Osteocyte (in vitro differentiated cells): ENCODE results near the gene COG7. TPM values are rescaled to one million over a fixed set of nuclear protein-coding genes. Genes with fewer than 3 reads are reported as not detected.

Experiments
- DNase-seq: peaks from one replicate; pipeline ENCODE4 v3.0.0; 2021; ENCODE audit warnings: mixed read lengths; ENCODE audit not compliant: unreplicated experiment; ENCODE audit errors: extremely low spot score
- H3K27ac Mint-ChIP-seq: one replicate; pipeline ENCODE4 v1.8.0; 2021; ENCODE audit warnings: mild to moderate bottlenecking, mixed read lengths; ENCODE audit not compliant: unreplicated experiment
- H3K27me3 Mint-ChIP-seq: one replicate; pipeline ENCODE4 v1.8.0; 2021; ENCODE audit warnings: mixed read lengths; ENCODE audit not compliant: unreplicated experiment
- H3K36me3 Mint-ChIP-seq: one replicate; pipeline ENCODE4 v1.8.0; 2021; ENCODE audit warnings: mixed read lengths; ENCODE audit not compliant: unreplicated experiment
- H3K4me1 Mint-ChIP-seq: one replicate; pipeline ENCODE4 v1.8.0; 2021; ENCODE audit warnings: mixed read lengths; ENCODE audit not compliant: unreplicated experiment
- H3K4me3 Mint-ChIP-seq: one replicate; pipeline ENCODE4 v1.8.0; 2021; ENCODE audit warnings: mild to moderate bottlenecking, moderate library complexity, mixed read lengths; ENCODE audit not compliant: unreplicated experiment
- H3K9me3 Mint-ChIP-seq: one replicate; pipeline ENCODE4 v1.8.0; 2021; ENCODE audit warnings: mixed read lengths; ENCODE audit not compliant: unreplicated experiment
- total RNA-seq: library from RNA; stranded (reverse); gene quantifications from 2 replicates; pipeline ENCODE4 v1.2.1, GENCODE V29; 2021
- TF ChIP-seq, protein P1 (sequence below): fragments of 200-600 bp; sonication (generic); IDR thresholded peaks from 2 replicates; pipeline ENCODE4 v1.5.0; 2021; ENCODE audit warnings: antibody characterized with exemption, mild to moderate bottlenecking, moderate library complexity

COG7 gene
- total RNA-seq, 1 donor from 2014 or later = 25.4 TPM

DNA sequence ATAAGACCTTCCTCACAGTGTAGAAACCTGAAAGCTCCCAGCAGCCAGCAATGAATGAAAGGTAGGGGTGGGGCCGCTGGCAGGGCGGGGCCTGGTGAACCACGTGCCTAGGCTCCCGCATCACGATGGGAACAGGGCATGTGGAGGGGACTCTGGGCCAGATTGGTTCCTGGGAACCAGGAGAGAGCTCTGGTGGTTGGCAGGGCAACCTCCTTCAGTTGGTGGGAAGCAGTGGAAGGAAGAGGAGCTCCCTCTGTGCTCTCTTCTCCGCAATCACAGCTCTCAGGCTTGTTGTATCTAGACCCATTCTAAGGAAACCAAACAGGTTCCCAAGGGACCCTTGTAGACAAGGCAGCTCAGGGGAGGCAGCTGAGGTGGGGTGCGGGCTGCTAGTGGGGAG is 46.8 kb upstream of the COG7 start:
- no peaks in the 10 kb centered on the region for H3K9me3 Mint-ChIP-seq
- DNase-seq = no peak
- TF ChIP-seq, protein P1, sequence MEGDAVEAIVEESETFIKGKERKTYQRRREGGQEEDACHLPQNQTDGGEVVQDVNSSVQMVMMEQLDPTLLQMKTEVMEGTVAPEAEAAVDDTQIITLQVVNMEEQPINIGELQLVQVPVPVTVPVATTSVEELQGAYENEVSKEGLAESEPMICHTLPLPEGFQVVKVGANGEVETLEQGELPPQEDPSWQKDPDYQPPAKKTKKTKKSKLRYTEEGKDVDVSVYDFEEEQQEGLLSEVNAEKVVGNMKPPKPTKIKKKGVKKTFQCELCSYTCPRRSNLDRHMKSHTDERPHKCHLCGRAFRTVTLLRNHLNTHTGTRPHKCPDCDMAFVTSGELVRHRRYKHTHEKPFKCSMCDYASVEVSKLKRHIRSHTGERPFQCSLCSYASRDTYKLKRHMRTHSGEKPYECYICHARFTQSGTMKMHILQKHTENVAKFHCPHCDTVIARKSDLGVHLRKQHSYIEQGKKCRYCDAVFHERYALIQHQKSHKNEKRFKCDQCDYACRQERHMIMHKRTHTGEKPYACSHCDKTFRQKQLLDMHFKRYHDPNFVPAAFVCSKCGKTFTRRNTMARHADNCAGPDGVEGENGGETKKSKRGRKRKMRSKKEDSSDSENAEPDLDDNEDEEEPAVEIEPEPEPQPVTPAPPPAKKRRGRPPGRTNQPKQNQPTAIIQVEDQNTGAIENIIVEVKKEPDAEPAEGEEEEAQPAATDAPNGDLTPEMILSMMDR = no peak
- no peaks in the 10 kb centered on the region for H3K27me3 Mint-ChIP-seq
- H3K4me3 Mint-ChIP-seq = no peak overlapping the region
- H3K36me3 Mint-ChIP-seq = peaks cover 5% of the 10 kb centered on the region
- H3K4me1 Mint-ChIP-seq = peaks cover 32% of the 10 kb centered on the region
- H3K27ac Mint-ChIP-seq = no peak overlapping the region

DNA sequence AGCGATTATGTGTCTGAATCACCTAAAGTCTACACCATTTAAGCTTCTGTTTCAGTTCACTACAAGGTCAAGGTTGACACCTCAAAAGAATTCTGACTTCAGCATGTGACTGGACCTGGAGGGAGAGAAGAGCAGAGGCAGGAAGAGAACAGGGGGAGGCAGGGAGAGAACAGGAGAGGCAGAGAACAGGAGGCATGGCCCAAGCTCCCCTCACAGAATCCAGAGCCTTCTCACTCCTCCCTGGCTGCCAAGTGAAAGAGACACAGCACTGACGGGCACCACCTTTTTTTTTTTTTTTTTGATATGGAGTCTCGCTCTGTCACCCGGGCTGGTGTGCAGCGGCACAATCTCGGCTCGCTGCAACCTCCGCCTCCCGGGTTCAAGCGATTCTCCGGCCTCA is 45.9 kb upstream of the COG7 start:
- DNase-seq = no peak
- TF ChIP-seq, protein P1 = no peak
- no peaks in the 10 kb centered on the region for H3K9me3 Mint-ChIP-seq
- H3K36me3 Mint-ChIP-seq = peaks cover 7% of the 10 kb centered on the region
- H3K27me3 Mint-ChIP-seq = no peaks in the 10 kb centered on the region
- H3K4me3 Mint-ChIP-seq = no peak overlapping the region
- H3K4me1 Mint-ChIP-seq = peaks cover 23% of the 10 kb centered on the region
- no peak overlapping the region for H3K27ac Mint-ChIP-seq

DNA sequence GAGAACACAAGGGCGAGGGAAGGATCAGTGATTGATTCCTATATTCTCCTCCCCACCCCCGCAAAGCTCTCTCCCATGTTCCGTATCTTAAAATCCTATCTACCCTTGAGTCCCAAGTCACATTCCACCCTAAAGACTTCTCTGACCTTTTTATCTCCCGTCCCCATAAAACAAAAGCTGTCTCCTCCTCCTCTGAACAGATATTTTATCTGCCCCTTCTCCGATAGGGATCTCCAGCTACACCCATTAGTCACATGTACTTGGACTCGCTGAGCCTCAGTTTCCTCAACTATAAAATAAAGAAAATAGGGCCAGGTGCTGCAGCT is 44.5 kb upstream of the COG7 start:
- Mint-ChIP-seq H3K27ac (peak overlapping the region; percentile 58), H3K27me3 (no peaks in the 10 kb centered on the region), H3K36me3 (peaks cover 10% of the 10 kb centered on the region), H3K4me3 (no peak overlapping the region), H3K9me3 (no peaks in the 10 kb centered on the region), H3K4me1 (peaks cover 20% of the 10 kb centered on the region)
- TF ChIP-seq, protein P1 = no peak
- DNase-seq = no peak

DNA sequence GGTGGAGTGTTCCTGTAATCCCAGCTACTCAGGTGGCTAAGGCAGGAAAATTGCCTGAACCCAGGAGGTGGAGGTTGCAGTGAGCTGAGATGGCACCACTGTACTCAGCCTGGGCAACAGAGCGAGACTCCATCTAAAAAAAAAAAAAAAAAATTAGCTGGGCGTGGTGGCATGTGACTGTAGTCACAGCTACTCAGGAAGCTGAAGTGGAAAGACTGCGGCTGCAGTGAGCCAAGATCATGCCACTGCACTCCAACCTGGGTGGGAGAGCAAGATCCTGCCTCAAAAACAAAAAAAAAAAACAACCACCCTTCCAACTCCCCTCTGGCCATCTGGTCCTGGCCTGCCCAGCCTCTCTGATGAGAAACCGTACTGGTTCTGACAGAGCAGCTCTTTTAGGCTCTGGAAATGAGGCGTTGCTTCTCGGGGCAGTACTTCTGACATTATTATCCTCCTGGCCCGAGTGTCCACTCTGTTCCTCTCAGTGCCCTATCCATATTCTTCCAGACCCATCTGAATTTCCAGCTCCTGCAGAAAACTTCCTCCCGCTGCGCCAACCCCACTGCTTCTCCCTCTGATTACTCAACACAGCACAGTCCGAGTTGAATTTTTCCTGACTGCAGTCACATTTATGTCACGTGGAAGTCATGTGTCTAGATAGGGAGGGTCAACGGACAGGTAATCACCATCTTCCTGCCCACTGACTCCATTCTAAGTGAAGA is 44.0 kb upstream of the COG7 start:
- Mint-ChIP-seq H3K9me3 (no peaks in the 10 kb centered on the region), H3K4me1 (peaks cover 26% of the 10 kb centered on the region), H3K27ac (peak overlapping the region; percentile 58), H3K36me3 (peaks cover 15% of the 10 kb centered on the region), H3K4me3 (no peak overlapping the region), H3K27me3 (no peaks in the 10 kb centered on the region)
- TF ChIP-seq, protein P1 = no peak
- DNase-seq = no peak

DNA sequence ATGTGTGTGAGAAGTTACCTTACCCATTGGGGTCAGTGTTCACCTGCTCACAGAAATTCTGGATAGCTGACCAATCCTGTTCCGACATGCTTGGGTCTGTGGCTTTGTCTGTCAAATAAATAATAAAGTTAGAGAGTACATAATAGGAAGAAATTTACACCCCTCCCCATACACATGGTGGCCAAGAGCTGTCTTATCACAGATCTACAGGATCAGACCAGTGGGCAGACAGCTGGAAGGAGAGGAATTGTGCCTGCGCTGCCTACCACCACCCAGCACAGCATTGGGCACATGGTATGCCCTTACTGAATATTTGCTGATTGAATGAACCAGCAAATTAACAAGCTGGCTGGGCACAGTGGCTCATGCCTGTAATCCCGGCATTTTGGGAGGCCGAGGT is 42.7 kb upstream of the COG7 start:
- H3K27me3 Mint-ChIP-seq = no peaks in the 10 kb centered on the region
- no peak overlapping the region for H3K27ac Mint-ChIP-seq
- no peaks in the 10 kb centered on the region for H3K9me3 Mint-ChIP-seq
- no peak overlapping the region for H3K4me3 Mint-ChIP-seq
- peaks cover 31% of the 10 kb centered on the region for H3K4me1 Mint-ChIP-seq
- peaks cover 23% of the 10 kb centered on the region for H3K36me3 Mint-ChIP-seq
- TF ChIP-seq, protein P1 = no peak
- no peak for DNase-seq
